RWPE2 (cell line): ENCODE results near the gene EYA3.
A peak's percentile ranks its signal among the peaks of the same experiment; 100 is the strongest.

Source experiments
- ATAC-seq: fragments of 200-7000 bp; cut with Tn5 transposase; 3 replicates; pipeline ENCODE4 v1.9.1; 2021; ENCODE audit warnings: low read depth
- DNase-seq: peaks from one replicate; pipeline ENCODE4 v3.0.0-alpha.2; 2020; ENCODE audit warnings: low spot score
- H3K27ac ChIP-seq: fragments of 450-650 bp; 2 replicates; pipeline ENCODE4 v1.5.1; 2017; ENCODE audit warnings: mild to moderate bottlenecking; ENCODE audit not compliant: poor library complexity, severe bottlenecking
- H3K27me3 ChIP-seq: fragments of 250-450 bp; sonication (Bioruptor Pico); 2 replicates; pipeline ENCODE4 v1.5.1; 2021; ENCODE audit warnings: mild to moderate bottlenecking, moderate library complexity; ENCODE audit not compliant: insufficient read depth, poor library complexity, severe bottlenecking
- H3K36me3 ChIP-seq: fragments of 250-450 bp; sonication (Bioruptor Pico); 2 replicates; pipeline ENCODE4 v1.5.1; 2020; ENCODE audit warnings: low read depth, mild to moderate bottlenecking, moderate library complexity
- H3K4me1 ChIP-seq: fragments of 250-450 bp; sonication (Bioruptor Pico); 2 replicates; pipeline ENCODE4 v1.5.1; 2021; ENCODE audit warnings: mild to moderate bottlenecking, moderate library complexity; ENCODE audit not compliant: insufficient read depth, poor library complexity, severe bottlenecking
- H3K4me3 ChIP-seq: fragments of 250-450 bp; sonication (Bioruptor Pico); 2 replicates; pipeline ENCODE4 v1.5.1; 2021; ENCODE audit warnings: mild to moderate bottlenecking, moderate library complexity; ENCODE audit not compliant: severe bottlenecking
- H3K9me3 ChIP-seq: fragments of 250-450 bp; sonication (Bioruptor Pico); 2 replicates; pipeline ENCODE4 v1.5.1; 2021; ENCODE audit warnings: mild to moderate bottlenecking, moderate library complexity; ENCODE audit not compliant: severe bottlenecking
- TF ChIP-seq, protein P1 (sequence below): fragments of 450-650 bp; IDR thresholded peaks from one replicate; pipeline ENCODE4 v1.5.1; 2017; ENCODE audit warnings: mild to moderate bottlenecking, moderate library complexity; ENCODE audit not compliant: poor library complexity, severe bottlenecking

EYA3 gene

GRCh38 chr1:28104866-28105467 lies 16.6 kb upstream of the EYA3 start:
- H3K27me3 ChIP-seq = no peaks in the 10 kb centered on the region
- ATAC-seq (peak; percentile 83), DNase-seq (no peak)
- no peak overlapping the region for H3K27ac ChIP-seq
- H3K4me1 ChIP-seq = no peaks in the 10 kb centered on the region
- H3K9me3 ChIP-seq = no peaks in the 10 kb centered on the region
- H3K4me3 ChIP-seq = no peak overlapping the region
- TF ChIP-seq, protein P1, sequence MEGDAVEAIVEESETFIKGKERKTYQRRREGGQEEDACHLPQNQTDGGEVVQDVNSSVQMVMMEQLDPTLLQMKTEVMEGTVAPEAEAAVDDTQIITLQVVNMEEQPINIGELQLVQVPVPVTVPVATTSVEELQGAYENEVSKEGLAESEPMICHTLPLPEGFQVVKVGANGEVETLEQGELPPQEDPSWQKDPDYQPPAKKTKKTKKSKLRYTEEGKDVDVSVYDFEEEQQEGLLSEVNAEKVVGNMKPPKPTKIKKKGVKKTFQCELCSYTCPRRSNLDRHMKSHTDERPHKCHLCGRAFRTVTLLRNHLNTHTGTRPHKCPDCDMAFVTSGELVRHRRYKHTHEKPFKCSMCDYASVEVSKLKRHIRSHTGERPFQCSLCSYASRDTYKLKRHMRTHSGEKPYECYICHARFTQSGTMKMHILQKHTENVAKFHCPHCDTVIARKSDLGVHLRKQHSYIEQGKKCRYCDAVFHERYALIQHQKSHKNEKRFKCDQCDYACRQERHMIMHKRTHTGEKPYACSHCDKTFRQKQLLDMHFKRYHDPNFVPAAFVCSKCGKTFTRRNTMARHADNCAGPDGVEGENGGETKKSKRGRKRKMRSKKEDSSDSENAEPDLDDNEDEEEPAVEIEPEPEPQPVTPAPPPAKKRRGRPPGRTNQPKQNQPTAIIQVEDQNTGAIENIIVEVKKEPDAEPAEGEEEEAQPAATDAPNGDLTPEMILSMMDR = no peak
- H3K36me3 ChIP-seq = no peaks in the 10 kb centered on the region

DNA sequence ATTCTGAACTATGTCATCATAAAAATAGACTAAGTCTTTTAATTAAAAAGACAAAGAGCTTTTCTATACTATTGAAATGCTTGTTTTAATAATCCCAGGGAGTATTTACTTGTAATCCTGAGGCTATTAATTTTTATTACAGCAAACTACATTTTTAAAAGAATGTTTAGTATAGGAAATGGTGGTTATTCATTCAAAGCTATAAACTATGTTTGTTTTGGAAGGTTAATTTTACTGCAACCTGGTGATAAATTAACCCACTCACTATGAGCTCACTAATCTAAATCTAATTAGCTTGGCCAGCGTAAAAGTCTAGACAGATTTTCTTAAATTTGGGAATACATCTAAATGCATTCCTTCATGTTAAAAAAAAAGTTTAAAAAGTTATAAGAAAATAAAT lies 13.8 kb upstream of the EYA3 start:
- Histone ChIP-seq H3K27me3 (no peaks in the 10 kb centered on the region), H3K36me3 (no peaks in the 10 kb centered on the region), H3K4me1 (no peaks in the 10 kb centered on the region), H3K4me3 (no peak overlapping the region), H3K9me3 (no peaks in the 10 kb centered on the region), H3K27ac (no peak overlapping the region)
- ATAC-seq = no peak
- no peak for DNase-seq
- TF ChIP-seq, protein P1 = no peak

DNA sequence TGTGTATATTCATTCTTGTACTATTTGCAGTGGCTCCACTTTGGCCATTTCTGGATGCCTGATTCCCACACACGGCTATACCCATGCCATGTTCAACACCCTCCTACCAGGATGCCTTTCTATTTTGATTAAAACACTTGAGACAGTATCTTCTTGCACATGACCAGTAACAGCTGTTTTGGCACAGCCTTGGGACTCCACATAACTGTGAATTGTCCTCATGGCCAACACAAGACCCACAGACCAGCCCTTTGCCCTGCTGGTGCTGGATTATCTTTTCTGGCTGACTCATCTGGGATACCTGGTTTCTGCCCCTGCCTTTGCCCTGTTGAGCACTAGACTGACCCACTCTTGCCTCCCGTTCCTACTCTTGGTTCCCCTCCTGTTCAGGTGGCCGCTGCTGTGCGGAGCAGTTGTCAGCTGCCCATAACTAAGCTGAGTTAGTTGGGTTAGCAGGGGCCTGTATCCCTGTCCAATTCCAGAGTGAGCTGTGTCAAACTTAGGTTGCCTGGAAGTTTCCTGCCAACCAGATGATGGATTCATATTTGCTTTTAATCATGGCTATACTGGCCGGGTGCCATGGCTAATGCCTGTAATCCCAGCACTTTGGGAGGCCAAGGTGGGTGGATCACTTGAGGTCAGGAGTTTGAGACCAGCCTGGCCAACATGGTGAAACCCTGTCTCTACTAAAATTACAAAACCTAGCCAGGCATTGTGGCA lies 10.8 kb upstream of the EYA3 start:
- H3K4me3 ChIP-seq = no peak overlapping the region
- H3K4me1 ChIP-seq = no peaks in the 10 kb centered on the region
- TF ChIP-seq, protein P1 = no peak
- ATAC-seq = no peak
- DNase-seq = no peak
- no peak overlapping the region for H3K27ac ChIP-seq
- H3K27me3 ChIP-seq = no peaks in the 10 kb centered on the region
- H3K9me3 ChIP-seq = no peaks in the 10 kb centered on the region
- no peaks in the 10 kb centered on the region for H3K36me3 ChIP-seq

DNA sequence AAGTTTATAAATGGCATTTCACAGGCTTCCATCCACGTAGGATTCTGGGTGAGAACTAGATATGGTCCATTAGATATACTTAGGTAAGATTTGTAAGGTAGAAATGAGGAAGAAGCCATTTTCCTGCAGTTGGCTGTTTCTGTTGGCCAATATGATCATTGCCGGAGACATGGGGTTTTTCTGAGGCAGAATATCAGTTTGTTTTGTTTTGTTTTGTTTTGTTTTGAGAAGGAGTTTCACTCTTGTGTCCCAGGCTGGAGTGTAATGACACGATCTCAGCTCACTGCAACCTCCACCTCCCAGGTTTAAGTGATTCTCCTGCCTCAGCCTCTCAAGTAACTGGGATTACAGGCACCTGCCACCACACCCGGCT lies 8.7 kb upstream of the EYA3 start:
- Histone ChIP-seq H3K9me3 (no peaks in the 10 kb centered on the region), H3K4me1 (no peaks in the 10 kb centered on the region), H3K27ac (no peak overlapping the region), H3K36me3 (no peaks in the 10 kb centered on the region), H3K4me3 (no peak overlapping the region), H3K27me3 (no peaks in the 10 kb centered on the region)
- DNase-seq = no peak
- TF ChIP-seq, protein P1 = no peak
- ATAC-seq = no peak
